NCI-H1694 treated with DMSO at 0.1 percent for 48 hours (cell line): Measurements from ENCODE around the gene EFNB2.

Experiments
- DNase-seq: peaks from one replicate; lab custom pipeline; 2025; lab: John Stamatoyannopoulos, UW

EFNB2 gene

DNA sequence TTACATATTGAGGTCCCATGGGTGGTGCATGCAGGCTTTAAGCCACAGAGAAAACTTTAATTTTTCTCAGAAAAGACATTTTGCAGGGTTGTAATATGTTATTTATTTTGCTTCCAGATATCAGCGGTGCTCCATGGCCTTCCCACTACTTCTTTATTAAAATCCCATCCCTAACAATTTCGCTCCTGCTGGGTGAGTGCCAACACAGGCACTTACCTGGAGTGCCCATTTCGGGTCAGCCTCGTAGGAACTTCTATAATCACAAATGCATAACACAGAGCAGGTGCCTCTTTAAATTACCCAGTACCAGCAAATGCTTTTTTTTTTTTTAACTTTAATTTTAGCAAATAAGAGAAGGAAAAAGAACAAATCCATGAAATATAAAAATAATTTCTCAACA lies 86.4 kb downstream of the EFNB2 start:
- no peak for DNase-seq

DNA sequence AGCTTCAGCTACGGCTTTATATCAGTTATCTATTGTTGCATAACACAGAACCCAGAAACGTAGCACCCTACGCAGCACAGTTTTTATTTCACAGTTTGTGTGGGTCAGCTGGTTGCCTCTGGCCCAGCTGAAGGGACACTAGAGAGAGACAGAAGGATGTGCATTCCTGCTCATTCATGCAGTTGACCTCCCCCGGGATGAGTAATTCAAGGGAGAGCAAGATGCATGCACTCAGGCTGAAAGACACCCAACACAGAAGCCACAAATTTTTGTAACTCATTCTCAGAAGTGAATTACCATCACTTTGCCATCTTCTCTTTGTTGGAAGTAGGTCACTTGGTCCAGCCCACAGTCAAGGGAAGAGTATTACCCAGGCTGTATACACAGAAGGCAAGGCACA lies 89.5 kb downstream of the EFNB2 start:
- DNase-seq, result no peak

DNA sequence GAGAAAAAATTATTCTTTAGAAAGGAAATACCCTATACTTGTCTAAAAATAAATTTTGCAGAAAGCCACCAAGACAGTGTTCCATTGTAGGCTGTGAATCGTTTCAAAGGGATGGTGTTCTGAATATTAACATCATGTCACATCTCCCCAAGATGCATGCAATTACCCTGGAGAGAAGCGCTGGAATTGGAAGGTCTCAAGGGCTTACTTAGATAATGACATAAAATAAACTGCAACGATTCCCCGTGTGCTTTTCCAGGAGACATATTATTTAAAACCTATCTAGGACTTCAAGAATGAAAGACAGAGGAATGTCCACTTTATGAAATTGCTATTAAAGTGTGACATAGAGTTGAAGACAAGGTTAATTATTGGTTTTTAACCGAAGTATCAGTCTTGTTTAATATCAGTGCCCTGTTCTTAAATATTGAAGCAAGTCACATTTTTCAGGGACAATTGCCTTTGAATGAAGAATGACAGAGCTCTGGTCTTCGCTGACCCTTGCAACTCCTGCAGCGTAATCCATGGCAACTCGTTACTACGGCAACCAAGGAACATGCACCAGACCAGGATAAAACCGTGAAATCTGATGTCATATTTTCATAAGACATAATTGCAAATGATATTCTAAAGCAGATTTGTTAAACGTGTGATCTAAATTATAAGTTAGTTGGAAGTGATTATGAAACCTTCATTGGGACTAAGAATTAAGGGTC lies 91.7 kb downstream of the EFNB2 start:
- DNase-seq, result no peak

DNA sequence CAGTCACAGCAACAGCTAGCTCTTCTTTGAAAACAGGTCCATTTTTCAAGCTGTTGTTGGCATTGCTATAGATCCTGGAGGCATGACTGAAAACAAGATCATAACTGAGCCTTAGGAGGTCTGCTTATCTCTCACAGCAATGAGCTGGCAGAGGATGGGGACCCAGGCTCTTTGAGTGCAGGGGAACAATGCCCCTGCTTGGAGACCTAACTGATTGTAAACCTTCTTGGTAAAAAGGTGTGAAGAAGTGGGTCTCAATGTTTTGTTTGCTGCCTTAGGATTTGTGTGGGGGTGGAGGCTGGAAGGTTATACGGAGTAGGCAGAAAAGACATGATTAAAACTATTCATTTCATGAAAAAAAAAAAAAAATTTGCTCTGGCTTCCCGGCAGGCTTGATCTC lies 94.6 kb downstream of the EFNB2 start:
- no peak for DNase-seq
